OCI-LY1 (cell line): Measurements from ENCODE around the gene ADAMTS6.

Experiments used
- H2AFZ ChIP-seq: fragments of 200-600 bp; sonication (generic), shearing (Covaris generic); 2 replicates; pipeline ENCODE4 v1.6.0; 2014; ENCODE audit warnings: antibody characterized with exemption, mild to moderate bottlenecking, low read length
- H3F3A ChIP-seq: fragments of 200-600 bp; sonication (generic), shearing (Covaris generic); 2 replicates; pipeline ENCODE4 v1.6.0; 2014; ENCODE audit warnings: mild to moderate bottlenecking, antibody characterized with exemption, low read length, moderate library complexity; ENCODE audit not compliant: insufficient read depth
- H3K27ac ChIP-seq: fragments of 200-600 bp; sonication (generic); 2 replicates; pipeline ENCODE4 v1.5.1; 2014; ENCODE audit warnings: low read length, mixed run types, mild to moderate bottlenecking, low read depth; ENCODE audit not compliant: poor library complexity, severe bottlenecking
- H3K27me3 ChIP-seq: fragments of 200-600 bp; sonication (generic); 2 replicates; pipeline ENCODE4 v1.6.0; 2014; ENCODE audit warnings: antibody characterized with exemption, mild to moderate bottlenecking, low read length, moderate library complexity; ENCODE audit not compliant: insufficient read depth
- H3K36me3 ChIP-seq: fragments of 200-600 bp; sonication (generic); 2 replicates; pipeline ENCODE4 v1.6.1; 2014; ENCODE audit warnings: mild to moderate bottlenecking, antibody characterized with exemption, low read length, moderate library complexity, mixed read lengths; ENCODE audit not compliant: insufficient read depth
- H3K4me1 ChIP-seq: fragments of 200-600 bp; sonication (generic); 2 replicates; pipeline ENCODE4 v1.5.1; 2014; ENCODE audit warnings: mild to moderate bottlenecking, low read length, moderate library complexity; ENCODE audit not compliant: insufficient read depth, severe bottlenecking
- H3K4me2 ChIP-seq: fragments of 200-600 bp; sonication (generic), shearing (Covaris generic); 2 replicates; pipeline ENCODE4 v1.6.1; 2014; ENCODE audit warnings: low read length
- H3K4me3 ChIP-seq: fragments of 200-600 bp; sonication (generic); 2 replicates; pipeline ENCODE4 v1.5.1; 2014; ENCODE audit warnings: low read length, low read depth, mild to moderate bottlenecking, mixed read lengths; ENCODE audit not compliant: poor library complexity, severe bottlenecking
- H3K79me2 ChIP-seq: fragments of 200-600 bp; shearing (Covaris generic); 2 replicates; pipeline ENCODE4 v1.6.1; 2016; ENCODE audit warnings: mixed run types, low read length, mixed read lengths; ENCODE audit not compliant: insufficient read depth
- H3K9ac ChIP-seq: fragments of 200-600 bp; sonication (generic), shearing (Covaris generic); 2 replicates; pipeline ENCODE4 v1.6.1; 2014; ENCODE audit warnings: mild to moderate bottlenecking, low read length, mixed read lengths
- H3K9me2 ChIP-seq: fragments of 200-600 bp; sonication (generic), shearing (Covaris generic); 2 replicates; pipeline ENCODE4 v1.6.1; 2014; ENCODE audit warnings: low read depth, mild to moderate bottlenecking, low read length, mixed read lengths
- H3K9me3 ChIP-seq: fragments of 200-600 bp; shearing (Covaris generic); 2 replicates; pipeline ENCODE4 v1.6.1; 2014; ENCODE audit warnings: low read length, mixed read lengths
- H4K20me1 ChIP-seq: fragments of 200-600 bp; sonication (generic), shearing (Covaris generic); 2 replicates; pipeline ENCODE4 v1.6.0; 2016; ENCODE audit warnings: mild to moderate bottlenecking, low read length; ENCODE audit not compliant: insufficient read depth
- CTCF ChIP-seq: fragments of 200-600 bp; sonication (generic), shearing (Covaris generic); IDR thresholded peaks from 2 replicates; pipeline ENCODE4 v1.5.1; 2017; ENCODE audit warnings: mild to moderate bottlenecking, antibody characterized with exemption, low read length, moderate library complexity, mixed read lengths
- EZH2 ChIP-seq: fragments of 200-600 bp; sonication (generic), shearing (Covaris generic); IDR thresholded peaks from 2 replicates; pipeline ENCODE4 v1.8.0; 2017; ENCODE audit warnings: borderline replicate concordance, mixed run types, mild to moderate bottlenecking, antibody characterized with exemption, low read length, moderate library complexity, mixed read lengths

The ADAMTS6 gene

GRCh38 chr5:65152131-65152530 is 329.6 kb downstream of the ADAMTS6 start:
- Histone ChIP-seq H4K20me1 (no peaks in the 10 kb centered on the region), H3K27ac (no peak overlapping the region), H3K79me2 (no peaks in the 10 kb centered on the region), H3F3A (no peaks in the 10 kb centered on the region), H3K9ac (no peak overlapping the region), H3K4me2 (no peak overlapping the region), H3K4me1 (no peaks in the 10 kb centered on the region), H3K27me3 (no peaks in the 10 kb centered on the region), H3K4me3 (no peak overlapping the region), H3K36me3 (no peaks in the 10 kb centered on the region), H3K9me2 (no peaks in the 10 kb centered on the region), H3K9me3 (no peaks in the 10 kb centered on the region), H2AFZ (no peak overlapping the region)
- TF ChIP-seq CTCF (no peak), EZH2 (no peak)

DNA sequence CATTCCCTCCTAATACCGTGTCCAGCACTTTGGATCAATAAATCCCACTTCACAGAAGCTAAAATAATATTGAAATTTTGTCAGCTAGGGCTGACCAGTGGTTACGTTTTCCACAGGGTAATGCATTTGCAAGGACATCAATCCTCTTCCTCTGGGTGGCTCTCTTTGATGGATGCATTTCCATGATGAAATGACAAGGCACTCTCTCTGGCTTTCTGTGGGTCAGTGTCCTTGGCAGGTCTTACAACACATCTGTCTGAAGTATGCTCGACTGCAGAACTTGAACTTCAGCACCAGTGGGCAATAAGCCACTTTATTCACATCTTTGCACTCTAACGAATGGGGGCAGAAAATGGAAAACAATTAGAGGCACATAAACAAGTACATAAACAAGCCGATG is 330.1 kb downstream of the ADAMTS6 start:
- no peak overlapping the region for H3K9ac ChIP-seq

GRCh38 chr5:65150599-65151304 is 331.0 kb downstream of the ADAMTS6 start:
- Histone ChIP-seq H3K4me1 (no peaks in the 10 kb centered on the region), H3K27me3 (no peaks in the 10 kb centered on the region), H3K9me2 (no peaks in the 10 kb centered on the region), H3K9ac (no peak overlapping the region), H3K36me3 (no peaks in the 10 kb centered on the region), H3K79me2 (no peaks in the 10 kb centered on the region), H4K20me1 (no peaks in the 10 kb centered on the region), H3F3A (no peaks in the 10 kb centered on the region), H2AFZ (no peak overlapping the region), H3K27ac (no peak overlapping the region), H3K4me2 (no peak overlapping the region), H3K9me3 (no peaks in the 10 kb centered on the region), H3K4me3 (no peak overlapping the region)
- TF ChIP-seq CTCF = no peak
- TF ChIP-seq EZH2 = no peak

More for the DNA sequence above, 330.1 kb downstream of the ADAMTS6 start:
- Histone ChIP-seq H3K27ac (no peak overlapping the region), H3K9me2 (no peaks in the 10 kb centered on the region), H3K4me3 (no peak overlapping the region), H3K4me2 (no peak overlapping the region), H3K36me3 (no peaks in the 10 kb centered on the region), H4K20me1 (no peaks in the 10 kb centered on the region), H3K27me3 (no peaks in the 10 kb centered on the region), H3F3A (no peaks in the 10 kb centered on the region), H3K4me1 (no peaks in the 10 kb centered on the region), H3K9me3 (no peaks in the 10 kb centered on the region), H2AFZ (no peak overlapping the region), H3K79me2 (no peaks in the 10 kb centered on the region)
- TF ChIP-seq EZH2 (no peak), CTCF (no peak)
